Skin epidermis (tissue), 12 donors: ENCODE results near the gene POM121L2.

ENCODE experiments used
- H3K27ac ChIP-seq, 21 experiments: fragments of 200-600 bp; sonication (generic) in 11 of 21; one replicate each; pipeline ENCODE4 v1.5.0; 2020; ENCODE audit warnings: mild to moderate bottlenecking in 3 of 21, inconsistent platforms in 2 of 21, moderate library complexity in 2 of 21
- H3K4me3 ChIP-seq, 7 experiments: fragments of 200-600 bp; sonication (generic) in 2 of 7; one replicate each; pipeline ENCODE4 v1.5.0; 2020; ENCODE audit warnings: inconsistent platforms in 2 of 7, mild to moderate bottlenecking in 2 of 7, moderate library complexity in 1 of 7

The POM121L2 gene

DNA sequence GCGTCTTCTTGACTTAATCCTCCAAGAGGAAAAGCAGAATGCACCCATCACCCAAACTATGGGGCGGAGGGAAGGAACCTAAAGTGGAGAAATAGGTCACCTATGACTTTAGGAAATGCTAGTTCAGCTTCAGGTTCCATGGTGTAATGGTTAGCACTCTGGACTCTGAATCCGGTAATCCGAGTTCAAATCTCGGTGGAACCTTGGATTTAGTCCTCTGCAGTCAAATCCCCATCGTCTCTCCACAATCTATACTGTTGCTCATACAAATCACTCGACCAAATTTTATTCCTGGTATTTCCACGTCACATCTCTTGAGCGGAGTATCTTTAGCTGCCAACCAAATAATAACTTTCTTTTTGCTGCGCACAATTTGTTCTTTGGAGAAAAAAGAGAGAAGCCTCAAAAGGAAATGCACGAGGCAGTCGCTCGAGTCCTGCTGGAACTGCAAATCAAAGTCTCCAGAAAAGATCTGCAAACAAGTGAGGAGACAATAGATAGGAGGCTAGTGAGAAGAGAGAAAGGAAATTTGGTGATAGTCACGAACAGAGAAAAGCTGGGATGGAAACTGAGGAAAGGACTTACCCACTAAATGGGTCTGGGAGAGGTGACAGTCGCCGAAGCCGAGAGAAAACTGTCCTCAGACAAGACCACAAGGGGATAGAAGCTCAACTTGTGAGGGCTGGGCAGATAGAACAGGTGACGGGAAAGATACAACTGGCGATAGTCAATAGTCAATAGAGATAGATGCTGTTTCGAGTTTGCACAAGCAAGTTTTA lies 16.6 kb downstream of the POM121L2 start:
- Histone ChIP-seq H3K27ac (no peak overlapping the region), H3K4me3 (no peak overlapping the region)

DNA sequence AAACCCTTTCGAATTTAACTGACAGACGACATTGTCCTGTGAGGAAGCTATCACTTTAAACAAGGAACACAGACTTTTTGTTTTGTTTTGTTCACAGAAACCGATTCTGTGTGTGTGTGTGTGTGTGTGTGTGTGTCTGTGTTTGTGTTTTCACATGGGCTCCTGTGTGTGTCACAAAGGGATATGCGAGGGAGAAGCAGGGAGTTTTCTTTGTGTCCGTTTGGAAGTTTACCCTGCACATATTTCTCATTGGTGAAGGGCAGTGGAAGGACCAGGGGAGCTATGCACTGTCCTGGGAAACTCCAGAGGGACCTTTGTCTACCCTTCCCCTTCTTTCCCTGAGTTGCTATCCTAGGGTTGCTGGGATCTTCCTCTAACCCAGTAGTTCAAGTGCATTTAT lies 17.7 kb downstream of the POM121L2 start:
- Histone ChIP-seq H3K27ac (no peak overlapping the region), H3K4me3 (no peak overlapping the region)

DNA sequence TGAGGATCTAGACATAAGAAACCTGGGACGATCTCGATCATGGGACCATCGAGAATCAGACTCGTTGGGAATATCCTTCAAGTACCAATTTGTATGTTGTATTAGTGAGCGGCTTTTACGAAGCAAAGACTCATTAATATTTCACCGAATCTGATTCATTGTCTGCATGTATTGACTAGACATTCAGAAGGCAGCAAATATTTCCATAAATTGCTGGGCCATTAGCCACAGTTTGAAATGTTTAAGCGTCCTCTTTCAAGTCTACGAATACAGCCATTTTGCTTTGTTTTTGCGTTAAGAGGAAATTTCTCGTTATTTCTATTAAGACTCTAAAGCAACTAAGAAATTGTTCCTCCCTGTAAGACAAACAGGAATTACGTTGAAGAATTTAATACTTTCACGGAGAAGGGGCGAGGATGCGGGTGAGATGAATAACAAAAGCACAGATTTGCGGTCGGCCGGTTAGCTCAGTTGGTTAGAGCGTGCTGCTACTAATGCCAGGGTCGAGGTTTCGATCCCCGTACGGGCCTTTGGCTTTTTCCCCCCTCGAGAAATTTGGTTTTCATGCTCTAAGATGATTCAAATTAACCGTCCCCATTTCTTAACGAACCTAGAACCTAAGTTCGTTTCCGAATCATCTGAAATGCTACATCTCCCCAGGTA lies 18.5 kb downstream of the POM121L2 start:
- Histone ChIP-seq H3K4me3 (no peak overlapping the region), H3K27ac (no peak overlapping the region)

DNA sequence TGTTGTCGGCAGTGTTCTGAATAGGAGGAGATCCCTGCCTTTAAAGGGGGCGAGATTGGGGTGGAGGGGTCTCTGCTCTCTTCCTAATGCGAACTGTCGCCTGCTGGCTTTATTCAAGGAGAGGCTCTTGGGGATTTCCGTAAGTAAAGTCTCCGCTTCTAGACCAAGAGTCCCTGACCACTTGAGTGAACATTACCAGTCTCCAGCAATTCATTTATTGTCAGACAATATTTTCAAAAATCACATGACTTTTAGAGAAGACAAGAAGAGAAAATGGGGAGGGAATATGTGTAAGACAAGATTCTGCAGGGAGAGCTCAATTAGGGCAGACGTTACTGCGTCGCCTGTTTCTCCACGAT lies 21.2 kb downstream of the POM121L2 start:
- Histone ChIP-seq H3K4me3 (no peak overlapping the region), H3K27ac (no peak overlapping the region)

DNA sequence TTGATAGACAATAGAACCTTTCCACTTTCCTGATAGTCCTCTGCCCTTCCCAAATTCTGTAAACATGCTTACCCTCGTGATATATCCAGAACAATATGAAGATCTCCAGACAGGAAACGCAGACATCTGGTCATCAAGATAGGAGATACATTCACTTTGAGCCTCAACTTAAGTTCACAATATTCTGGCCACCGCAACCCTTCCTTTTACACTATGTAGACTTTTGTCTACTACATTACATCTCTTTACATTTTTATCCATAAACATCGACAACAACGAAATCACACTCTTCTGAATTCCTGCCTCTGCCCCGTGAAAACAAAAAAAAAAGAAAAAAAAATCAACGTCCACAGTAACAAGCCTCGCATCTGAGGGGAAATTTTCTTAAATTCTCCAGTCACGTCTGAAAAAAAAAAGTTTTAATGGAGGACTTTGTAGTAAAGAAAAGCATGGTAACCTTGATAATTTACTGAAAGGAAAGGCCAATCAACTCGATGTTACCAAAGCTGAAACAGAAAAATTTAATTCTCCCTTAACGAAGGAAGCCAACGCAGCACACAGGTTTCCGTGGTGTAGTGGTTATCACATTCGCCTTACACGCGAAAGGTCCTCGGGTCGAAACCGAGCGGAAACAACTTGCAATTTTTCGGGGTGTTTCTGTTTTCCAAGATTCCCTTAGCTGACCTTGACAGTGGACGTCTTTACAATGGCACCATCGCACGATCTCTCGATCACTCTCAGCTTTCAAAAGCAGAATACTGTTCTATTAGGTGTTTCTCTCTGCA lies 21.8 kb downstream of the POM121L2 start:
- Histone ChIP-seq H3K4me3 (no peak overlapping the region), H3K27ac (no peak overlapping the region)

DNA sequence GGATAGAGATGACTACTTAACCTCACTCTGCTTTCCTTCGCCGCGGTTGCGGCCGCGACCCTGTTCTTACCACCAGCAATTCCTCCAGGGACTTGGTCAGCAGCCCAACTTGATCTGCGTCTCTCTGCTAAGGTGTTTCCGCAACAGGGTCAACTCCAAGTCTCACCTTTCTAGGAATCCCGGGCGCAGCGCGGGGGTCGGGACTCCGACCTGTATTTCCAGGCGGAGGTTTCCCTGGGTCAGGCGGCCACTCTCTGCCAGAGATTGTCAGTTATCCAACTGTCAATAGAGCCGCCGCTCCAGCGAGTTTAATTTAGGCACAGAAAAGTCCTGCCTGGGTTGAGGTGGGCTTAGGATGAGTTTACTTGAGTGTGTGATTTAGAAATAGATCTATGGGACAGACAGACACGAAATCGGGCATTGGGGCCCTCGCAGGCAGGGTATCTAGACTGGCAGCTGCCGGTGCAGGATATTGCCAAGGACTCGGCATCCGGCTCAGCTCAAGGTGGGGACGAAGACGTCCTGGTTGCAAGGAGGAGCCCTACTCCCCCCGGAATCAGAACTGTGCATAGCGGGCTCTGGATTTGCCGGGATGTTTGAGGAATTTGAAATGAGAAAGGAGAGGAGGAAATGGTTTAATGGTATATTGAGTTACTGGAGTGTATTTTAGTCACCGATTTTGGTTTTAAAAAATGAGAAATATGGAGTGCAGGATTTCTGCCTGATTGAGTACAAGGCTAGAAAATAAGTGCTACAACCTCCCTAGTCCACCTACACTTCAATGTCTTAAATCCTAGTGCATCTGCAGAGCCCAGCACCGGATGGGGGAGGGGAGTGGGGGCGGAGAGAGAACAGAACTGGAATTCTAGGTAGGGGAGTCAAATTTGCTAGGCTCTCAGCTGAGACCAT lies 23.7 kb downstream of the POM121L2 start:
- H3K4me3 ChIP-seq, result no peak overlapping the region
- no peak overlapping the region for H3K27ac ChIP-seq

DNA sequence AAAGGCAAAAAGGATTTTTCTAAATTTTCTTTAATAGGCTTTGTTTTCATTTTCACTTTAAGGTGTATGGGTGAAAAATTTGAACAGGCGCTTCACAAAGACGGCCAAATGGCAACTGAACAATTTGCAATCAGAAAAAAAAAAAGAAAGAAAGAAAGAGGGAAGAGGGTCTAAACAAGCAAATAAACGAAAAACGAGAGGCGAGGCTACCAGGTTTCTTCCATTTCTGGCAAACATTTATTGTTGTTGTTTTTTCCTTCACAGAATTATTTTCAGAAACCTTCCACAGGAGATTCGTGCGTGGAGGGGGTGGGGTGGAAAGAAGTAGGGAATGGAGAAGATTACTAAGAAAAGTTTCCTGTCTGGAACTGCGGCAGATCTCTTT lies 24.3 kb downstream of the POM121L2 start:
- H3K27ac ChIP-seq, result no peak overlapping the region
- no peak overlapping the region for H3K4me3 ChIP-seq

DNA sequence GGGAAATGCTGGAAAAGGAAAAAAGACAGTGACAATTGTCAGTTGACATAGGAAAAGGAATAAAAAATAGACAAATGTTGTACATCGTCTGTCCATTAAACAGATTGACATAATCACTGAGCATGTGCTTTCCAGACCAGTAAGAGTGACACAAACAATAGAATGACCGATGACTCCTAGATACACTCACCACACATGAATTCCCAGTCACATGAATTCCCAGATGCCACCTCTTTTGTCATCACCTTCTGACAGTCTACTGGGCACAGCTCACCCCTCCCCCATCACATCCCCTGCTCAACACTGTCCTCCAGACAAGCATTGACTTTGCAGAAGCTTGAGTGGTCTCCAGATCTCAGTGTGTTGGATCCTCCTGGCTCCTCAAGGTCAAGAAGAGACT lies 25.9 kb downstream of the POM121L2 start:
- Histone ChIP-seq H3K4me3 (no peak overlapping the region), H3K27ac (no peak overlapping the region)

DNA sequence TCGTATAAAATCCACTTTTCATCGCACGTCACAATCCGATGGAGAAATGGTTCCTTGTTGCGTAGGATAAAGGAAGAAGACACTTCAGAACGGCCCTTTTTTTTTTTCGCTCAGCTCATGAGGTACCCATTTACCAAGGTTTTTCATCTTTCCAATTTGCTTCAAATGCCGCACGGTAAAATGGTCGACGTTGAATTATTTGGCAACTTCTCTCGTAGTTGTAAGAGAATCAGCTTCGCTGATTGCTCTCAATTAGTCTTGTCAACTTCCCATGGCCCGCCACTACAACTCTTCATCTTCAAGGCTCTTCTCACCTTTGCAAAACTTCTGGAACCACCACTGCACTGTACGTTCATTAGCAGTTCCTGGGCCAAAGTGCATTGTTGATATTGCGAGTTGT lies 28.8 kb downstream of the POM121L2 start:
- Histone ChIP-seq H3K27ac (no peak overlapping the region), H3K4me3 (no peak overlapping the region)

DNA sequence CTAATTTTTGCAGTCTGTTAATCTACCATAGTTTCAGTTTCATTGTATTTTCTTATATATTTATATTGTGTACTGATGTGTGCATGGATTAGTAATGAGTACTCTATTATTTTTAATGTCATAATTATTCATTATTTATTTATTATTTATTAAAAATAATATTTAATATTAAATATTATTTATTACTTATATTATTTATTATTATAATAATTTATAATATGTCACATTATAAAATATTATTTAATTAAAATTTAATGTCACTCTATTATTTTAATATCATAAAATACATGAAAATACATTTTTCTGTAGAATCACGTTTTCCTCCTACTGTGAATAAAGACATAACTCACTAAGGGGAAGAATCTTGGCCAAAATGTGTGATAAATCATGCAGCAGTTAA lies 30.5 kb downstream of the POM121L2 start:
- Histone ChIP-seq H3K4me3 (no peak overlapping the region), H3K27ac (no peak overlapping the region)

DNA sequence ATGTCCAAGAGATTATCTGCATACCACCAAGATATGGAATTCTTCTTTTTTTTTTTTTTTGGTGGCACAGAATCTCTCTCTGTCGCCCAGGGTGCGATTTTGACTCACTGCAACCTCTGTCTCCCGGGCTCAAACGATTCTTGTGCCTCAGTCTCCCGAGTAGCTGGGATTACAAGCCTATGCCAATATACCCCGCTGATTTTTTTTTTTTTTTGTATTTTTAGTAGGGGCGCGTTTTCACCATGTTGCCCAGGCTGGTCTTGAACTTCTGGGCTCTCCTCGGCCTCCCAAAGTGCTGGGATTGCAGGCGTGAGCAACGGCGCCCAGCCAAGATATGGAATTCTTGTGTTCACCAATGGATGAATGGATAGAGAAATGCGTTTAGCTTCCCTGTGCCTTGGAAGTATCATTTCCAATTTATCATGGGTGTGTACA lies 31.0 kb downstream of the POM121L2 start:
- Histone ChIP-seq H3K27ac (no peak overlapping the region), H3K4me3 (no peak overlapping the region)

DNA sequence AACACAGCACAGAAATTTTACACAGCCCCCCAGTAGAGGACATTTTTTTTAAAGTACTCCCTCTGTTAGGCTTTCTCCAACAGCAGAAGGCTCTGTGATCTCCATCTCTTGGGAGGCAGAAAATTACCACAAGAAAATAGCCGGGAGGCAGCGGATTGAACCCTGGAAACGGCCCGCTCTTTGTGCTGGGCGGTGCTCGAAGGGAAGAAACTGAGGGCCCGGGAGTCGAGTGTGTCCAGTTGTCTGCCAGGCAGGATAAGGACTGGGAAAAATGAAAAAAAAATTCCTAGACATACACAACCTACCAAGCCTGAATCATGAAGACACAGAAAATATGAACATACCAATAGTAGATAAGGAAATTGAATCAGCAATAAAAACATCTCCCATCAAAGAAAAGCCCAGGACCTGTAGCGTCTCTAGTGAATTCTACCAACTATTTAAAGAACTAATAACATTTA lies 31.5 kb downstream of the POM121L2 start:
- H3K4me3 ChIP-seq, result no peak overlapping the region
- no peak overlapping the region for H3K27ac ChIP-seq

DNA sequence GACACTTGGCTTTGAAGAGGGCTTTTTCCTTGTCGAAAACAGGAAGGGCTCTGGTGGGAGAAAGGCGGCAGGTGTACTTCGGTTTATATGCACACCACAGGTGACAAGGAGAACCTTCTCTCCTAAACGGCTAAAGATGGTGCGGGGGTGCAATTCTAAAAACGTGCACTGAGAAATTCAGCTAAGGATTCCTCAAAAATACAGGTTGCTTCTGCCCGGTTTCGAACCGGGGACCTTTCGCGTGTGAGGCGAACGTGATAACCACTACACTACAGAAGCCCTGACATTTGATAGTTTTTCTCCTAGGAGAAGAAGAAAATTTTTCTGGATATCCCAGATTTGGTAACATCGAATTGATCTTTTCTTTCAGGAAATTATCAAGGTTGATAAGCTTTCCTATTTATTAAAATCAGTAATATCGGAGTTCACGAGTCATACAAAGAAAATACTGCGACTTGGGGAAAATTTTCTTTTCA lies 32.0 kb downstream of the POM121L2 start:
- Histone ChIP-seq H3K27ac (no peak overlapping the region), H3K4me3 (no peak overlapping the region)

DNA sequence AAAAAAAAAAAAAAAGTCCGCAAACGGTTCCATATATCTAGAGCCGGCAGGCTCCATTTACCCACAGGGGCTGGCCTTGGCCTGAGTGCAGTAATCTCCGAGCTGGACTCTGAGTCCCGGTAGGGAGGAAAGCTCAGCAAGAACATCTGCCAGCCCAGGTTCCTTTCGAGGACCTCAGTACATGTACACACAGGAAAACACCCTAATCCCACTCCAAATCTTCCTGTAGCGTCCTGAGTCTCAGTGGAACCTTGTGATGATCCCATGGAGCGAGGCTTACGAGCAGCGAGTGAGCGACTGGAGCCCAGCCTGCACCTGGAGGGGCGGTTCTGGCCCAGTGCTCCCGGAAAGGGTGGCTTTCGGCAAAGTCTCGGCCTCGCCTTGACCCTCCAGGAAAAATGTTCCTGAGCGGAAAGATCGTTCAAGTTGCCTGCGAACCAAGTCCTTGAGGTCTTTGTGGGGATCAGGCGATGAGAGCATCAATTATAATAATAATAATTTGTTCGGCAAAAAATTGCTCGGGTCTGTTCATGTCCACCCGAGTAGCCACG lies 32.5 kb downstream of the POM121L2 start:
- Histone ChIP-seq H3K4me3 (no peak overlapping the region), H3K27ac (no peak overlapping the region)

DNA sequence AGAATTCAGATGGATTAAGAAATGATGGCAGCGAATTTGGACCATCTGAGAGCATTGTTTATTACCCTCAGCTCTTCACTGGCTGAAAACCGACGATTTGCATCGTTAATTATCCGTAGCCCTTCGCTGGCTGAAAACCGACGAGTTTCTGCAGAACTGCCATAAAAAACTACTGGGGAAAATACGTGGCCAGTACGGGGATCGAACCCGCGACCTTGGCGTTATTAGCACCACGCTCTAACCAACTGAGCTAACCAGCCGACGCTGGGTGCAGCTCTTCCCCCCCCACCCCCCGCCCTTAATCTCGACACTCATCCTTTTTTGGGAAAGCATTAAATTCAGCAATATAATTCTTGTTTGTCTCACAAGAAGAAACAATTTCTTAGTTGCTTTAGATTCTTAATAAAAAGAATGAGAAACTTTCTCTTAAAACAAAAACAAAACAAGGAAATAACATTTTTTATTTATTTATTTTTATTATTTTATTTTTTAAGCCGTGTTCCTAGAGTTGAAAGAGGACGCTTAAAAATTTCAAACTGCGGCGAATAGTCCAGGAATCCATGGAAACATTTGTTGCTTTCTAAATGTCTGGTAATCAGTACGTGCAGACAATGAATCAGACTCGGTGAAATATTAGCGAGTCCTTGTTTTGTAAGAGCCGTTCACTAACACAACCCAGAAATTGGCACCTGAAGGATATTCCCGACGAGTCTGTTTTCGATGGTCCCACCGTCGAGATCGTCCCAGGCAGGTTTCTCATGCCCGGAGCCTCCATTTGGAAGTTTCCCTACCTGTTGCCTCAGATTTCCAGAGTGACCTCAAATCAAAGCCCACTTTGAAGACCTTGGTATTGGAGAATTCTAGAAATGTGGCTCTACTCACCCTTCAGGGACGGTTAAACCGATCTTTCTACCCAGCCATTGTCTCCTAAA lies 36.8 kb downstream of the POM121L2 start:
- Histone ChIP-seq H3K4me3 (no peak overlapping the region), H3K27ac (no peak overlapping the region)

DNA sequence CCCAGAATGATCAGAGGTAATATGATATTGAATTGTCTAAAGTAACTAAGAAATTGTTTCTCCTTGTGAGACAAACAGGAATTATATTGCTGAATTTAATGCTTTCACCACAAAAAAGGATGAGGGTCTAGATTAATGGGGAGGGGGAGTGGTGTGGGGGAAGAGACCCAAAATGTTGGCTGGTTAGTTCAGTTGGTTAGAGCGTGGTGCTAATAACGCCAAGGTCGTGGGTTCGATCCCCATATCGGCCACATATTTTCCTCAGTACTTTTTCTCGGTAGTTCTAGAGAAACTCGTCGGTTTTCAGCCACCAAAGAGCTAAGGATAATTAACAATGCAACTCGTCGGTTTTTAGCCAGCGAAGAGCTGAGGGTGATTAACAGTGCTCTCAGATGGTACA lies 38.3 kb downstream of the POM121L2 start:
- Histone ChIP-seq H3K27ac (no peak overlapping the region), H3K4me3 (no peak overlapping the region)

DNA sequence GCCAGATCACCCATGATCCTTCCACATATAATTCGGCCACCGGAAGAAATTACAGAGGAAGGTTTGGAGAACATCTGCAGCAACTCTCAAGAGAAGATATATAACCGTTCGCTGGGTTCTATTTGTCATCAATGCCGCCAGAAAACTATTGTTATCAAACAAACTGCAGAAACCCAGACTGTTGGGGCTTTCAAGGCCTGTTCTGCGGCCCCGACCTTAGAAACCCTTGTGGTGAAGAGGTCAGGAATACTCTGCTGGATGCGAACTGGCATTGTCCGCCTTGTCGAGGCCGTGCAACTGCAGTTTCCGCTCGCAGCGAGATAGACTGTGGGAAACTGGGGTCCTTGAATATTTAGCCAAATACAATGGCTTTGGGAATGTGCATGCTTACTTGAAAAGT lies 43.3 kb downstream of the POM121L2 start:
- no peak overlapping the region for H3K4me3 ChIP-seq

DNA sequence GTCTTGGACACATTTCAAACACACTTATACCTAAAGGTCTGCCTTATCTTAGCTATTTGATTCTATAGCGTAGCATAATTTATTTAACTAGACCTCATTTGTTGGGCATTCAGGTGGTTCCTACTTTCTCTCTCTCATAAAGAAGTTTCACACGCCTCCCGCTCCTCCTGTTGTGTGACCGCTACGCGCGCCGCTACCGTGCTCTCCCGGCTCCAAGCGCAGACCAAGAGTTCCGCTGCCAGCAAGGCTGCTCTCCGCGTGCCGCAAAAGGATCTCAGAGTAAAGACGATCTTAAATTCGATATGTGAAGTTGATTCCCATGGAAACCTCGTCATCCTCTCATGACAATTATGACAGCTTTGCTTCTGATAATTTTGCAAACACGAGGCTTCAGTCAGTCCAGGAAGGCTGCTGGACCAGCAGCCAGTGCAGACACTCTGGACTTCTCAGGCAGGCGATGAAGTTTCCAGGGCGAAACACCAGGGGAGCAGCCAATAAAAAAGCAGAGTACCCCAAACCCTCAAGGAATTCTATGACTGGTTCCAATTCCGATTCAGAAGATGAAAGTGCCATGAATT lies 44.1 kb downstream of the POM121L2 start:
- H3K27ac ChIP-seq, result no peak overlapping the region
- no peak overlapping the region for H3K4me3 ChIP-seq

More for the DNA sequence above, 43.3 kb downstream of the POM121L2 start:
- no peak overlapping the region for H3K27ac ChIP-seq
